ENCODE results near the gene REXO4. TPM values are rescaled to one million over a fixed set of nuclear protein-coding genes. Genes with fewer than 3 reads are reported as not detected.

REXO4 gene
- total and polyA plus RNA-seq, 2 donors (not counting 1 experiment from before 2014, with no cell fraction given): 25.0 to 37.1 TPM

DNA sequence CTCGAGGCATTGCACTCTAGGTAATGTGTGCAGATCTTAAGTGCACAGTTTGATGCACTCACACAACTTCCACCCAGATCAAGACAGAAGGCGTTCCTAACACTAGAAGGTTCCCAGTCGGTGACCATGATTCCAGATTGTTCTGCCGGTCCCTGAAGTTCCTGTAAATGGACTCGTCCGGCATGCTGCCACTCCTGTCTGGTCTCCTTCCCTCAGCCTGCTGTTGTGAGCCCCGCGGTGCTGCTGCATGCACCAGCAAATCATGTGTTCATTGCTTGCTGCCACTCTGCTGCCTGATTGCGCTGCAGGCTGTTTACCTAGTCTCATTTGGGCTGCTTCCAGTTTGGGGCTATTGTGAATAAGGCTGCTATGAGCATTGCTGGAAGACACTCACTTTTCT, 30.1 kb downstream of the REXO4 start:
- Mint-ChIP-seq H3K9me3 (ENCODE audit: insufficient read depth) (no peaks in the 10 kb centered on the region), H3K4me3 (no peak overlapping the region), H3K4me1 (no peaks in the 10 kb centered on the region), H3K27me3 (peaks cover 8% of the 10 kb centered on the region), H3K27ac (no peak overlapping the region)
- POLR2A ChIA-PET: no interaction called here
- Histone ChIP-seq H3K36me3 (replicated peaks in 1 of 2; ENCODE audit: control extremely low read depth in 1 of 2, control insufficient read depth in 1 of 2, extremely low read depth in 1 of 2, insufficient read depth in 2 of 2, low read length in 1 of 2) (no peaks in the 10 kb centered on the region), H3K9ac (ENCODE audit: low read length) (no peak overlapping the region), H2AFZ (ENCODE audit: insufficient read depth, low read depth, low read length, poor library complexity, severe bottlenecking) (no peak overlapping the region), H4K20me1 (ENCODE audit: control insufficient read depth, insufficient read depth, low read length, poor library complexity, severe bottlenecking) (no peaks in the 10 kb centered on the region), H3K79me2 (ENCODE audit: control insufficient read depth, insufficient read depth, low read length) (no peaks in the 10 kb centered on the region), H3K4me2 (replicated peaks; ENCODE audit: low read depth, low read length, poor library complexity, severe bottlenecking) (no peak overlapping the region), H3K4me3 (ENCODE audit: control extremely low read depth in 1 of 5, extremely low read depth in 1 of 5, insufficient read depth in 1 of 5, low read depth in 2 of 5, low read length in 4 of 5) (no peak overlapping the region), H3K27ac (ENCODE audit: low read length in 2 of 2) (no peak overlapping the region), H3K27me3 (replicated peaks in 1 of 4; ENCODE audit: control extremely low read depth in 1 of 4, control insufficient read depth in 3 of 4, insufficient read depth in 4 of 4, low read length in 3 of 4) (peaks cover 0 to 12% (median 0%) of the 10 kb centered on the region in 4 experiments), H3K4me1 (ENCODE audit: control insufficient read depth in 2 of 2, insufficient read depth in 2 of 2, low read length in 2 of 2) (no peaks in the 10 kb centered on the region), H3K9me3 (ENCODE audit: control extremely low read depth in 1 of 3, control insufficient read depth in 2 of 3, insufficient read depth in 1 of 3, low read length in 2 of 3) (no peaks in the 10 kb centered on the region)
- no peak for ATAC-seq (ENCODE audit: low read depth)
- TF ChIP-seq CTCF (IDR thresholded peaks at IDR 0.05) (no peak), EZH2 (IDR thresholded peaks at IDR 0.05; ENCODE audit: borderline replicate concordance, insufficient read depth, low read depth, low read length, poor library complexity, severe bottlenecking) (no peak)
- no peak for DNase-seq
- CTCF ChIA-PET: no interaction called here
- 93% methylated on average over 9 of the region's 9 CpGs for WGBS (ENCODE audit: insufficient coverage)
- intact Hi-C loops (cut with micrococcal nuclease): no loop called here

DNA sequence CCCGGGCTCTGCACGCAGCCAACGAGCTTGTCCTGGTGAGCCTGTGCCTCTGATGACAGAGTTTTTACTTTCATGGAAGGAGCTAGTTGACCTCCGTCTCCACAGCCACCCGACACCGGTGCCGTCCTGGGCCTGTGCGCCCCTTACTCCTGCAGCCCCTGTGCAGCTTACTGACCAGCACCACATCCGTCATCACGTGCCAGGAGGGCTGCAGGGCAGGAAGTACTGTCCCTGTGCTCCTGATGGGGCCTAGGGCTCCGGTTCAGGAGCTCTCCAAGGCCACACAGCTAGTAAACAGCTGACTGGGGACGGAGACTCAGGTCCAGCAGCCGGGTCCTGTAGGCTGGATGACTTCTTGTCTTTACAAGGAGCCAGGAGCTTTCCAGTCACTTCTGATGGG, 31.5 kb downstream of the REXO4 start:
- Histone ChIP-seq H3K9ac (ENCODE audit: low read length) (no peak overlapping the region), H3K4me2 (replicated peaks; ENCODE audit: low read depth, low read length, poor library complexity, severe bottlenecking) (no peak overlapping the region), H4K20me1 (ENCODE audit: control insufficient read depth, insufficient read depth, low read length, poor library complexity, severe bottlenecking) (no peaks in the 10 kb centered on the region), H2AFZ (ENCODE audit: insufficient read depth, low read depth, low read length, poor library complexity, severe bottlenecking) (no peak overlapping the region), H3K79me2 (ENCODE audit: control insufficient read depth, insufficient read depth, low read length) (no peaks in the 10 kb centered on the region), H3K4me3 (ENCODE audit: control extremely low read depth in 1 of 5, extremely low read depth in 1 of 5, insufficient read depth in 1 of 5, low read depth in 2 of 5, low read length in 4 of 5) (no peak overlapping the region), H3K27ac (ENCODE audit: low read length in 2 of 2) (no peak overlapping the region), H3K4me1 (ENCODE audit: control insufficient read depth in 2 of 2, insufficient read depth in 2 of 2, low read length in 2 of 2) (no peaks in the 10 kb centered on the region), H3K9me3 (ENCODE audit: control extremely low read depth in 1 of 3, control insufficient read depth in 2 of 3, insufficient read depth in 1 of 3, low read length in 2 of 3) (no peaks in the 10 kb centered on the region), H3K27me3 (replicated peaks in 1 of 4; ENCODE audit: control extremely low read depth in 1 of 4, control insufficient read depth in 3 of 4, insufficient read depth in 4 of 4, low read length in 3 of 4) (peaks cover 0 to 12% (median 0%) of the 10 kb centered on the region in 4 experiments), H3K36me3 (replicated peaks in 1 of 2; ENCODE audit: control extremely low read depth in 1 of 2, control insufficient read depth in 1 of 2, extremely low read depth in 1 of 2, insufficient read depth in 2 of 2, low read length in 1 of 2) (no peaks in the 10 kb centered on the region)
- H3K4me1 Mint-ChIP-seq: no peaks in the 10 kb centered on the region
- ChIA-PET CTCF (interaction anchor here (2.2 kb wide), 1 partner anchor 200 kb away, joined by 5 read pairs; no protein-coding TSS in a partner anchor), POLR2A (no interaction called here)
- no peaks in the 10 kb centered on the region for H3K9me3 Mint-ChIP-seq (ENCODE audit: insufficient read depth)
- TF ChIP-seq EZH2 (IDR thresholded peaks at IDR 0.05; ENCODE audit: borderline replicate concordance, insufficient read depth, low read depth, low read length, poor library complexity, severe bottlenecking): no peak
- no peak for TF ChIP-seq CTCF (IDR thresholded peaks at IDR 0.05)
- no peak for DNase-seq
- H3K4me3 Mint-ChIP-seq: no peak overlapping the region
- 94% methylated on average over 13 of the region's 13 CpGs for WGBS (ENCODE audit: insufficient coverage)
- ATAC-seq (ENCODE audit: low read depth): no peak
- intact Hi-C loops (cut with micrococcal nuclease): no loop called here
- peaks cover 8% of the 10 kb centered on the region for H3K27me3 Mint-ChIP-seq
- H3K27ac Mint-ChIP-seq: no peak overlapping the region
